SHP77 treated with DMSO at 0.1 percent for 48 hours (cell line): ENCODE measurements around the gene CCDC106.

Source experiments
- DNase-seq: peaks from one replicate; lab custom pipeline; 2025; lab: John Stamatoyannopoulos, UW

Gene CCDC106

DNA sequence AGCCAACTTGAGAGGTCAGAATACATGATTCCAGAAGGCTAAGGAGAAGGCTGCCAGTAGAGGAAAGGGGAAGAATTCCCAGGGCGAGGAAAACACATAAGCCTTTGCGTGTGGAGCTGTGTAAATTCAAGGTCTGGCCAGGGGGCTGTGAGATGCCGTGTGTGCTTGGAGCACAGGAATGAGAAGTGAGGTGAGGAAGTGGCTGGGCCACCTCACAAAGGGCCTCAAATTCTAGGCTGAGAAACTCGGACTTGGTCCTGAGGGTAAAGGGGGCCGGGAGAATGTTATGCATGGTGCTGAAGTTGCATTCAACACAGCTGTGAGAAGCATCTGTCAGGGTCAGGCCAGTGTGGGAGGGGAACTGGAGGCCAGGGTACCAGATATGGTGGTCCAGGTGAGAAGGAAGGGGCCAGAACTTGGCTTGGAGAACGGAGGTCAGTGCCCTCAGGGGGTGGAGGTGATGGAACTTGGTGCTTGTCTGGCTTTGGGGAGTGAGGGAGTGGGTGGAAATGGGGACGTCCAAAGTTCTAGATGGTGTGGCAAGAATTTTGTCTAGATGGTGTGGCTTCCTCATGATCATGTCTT, 12.1 kb upstream of the CCDC106 start:
- DNase-seq, result no peak

DNA sequence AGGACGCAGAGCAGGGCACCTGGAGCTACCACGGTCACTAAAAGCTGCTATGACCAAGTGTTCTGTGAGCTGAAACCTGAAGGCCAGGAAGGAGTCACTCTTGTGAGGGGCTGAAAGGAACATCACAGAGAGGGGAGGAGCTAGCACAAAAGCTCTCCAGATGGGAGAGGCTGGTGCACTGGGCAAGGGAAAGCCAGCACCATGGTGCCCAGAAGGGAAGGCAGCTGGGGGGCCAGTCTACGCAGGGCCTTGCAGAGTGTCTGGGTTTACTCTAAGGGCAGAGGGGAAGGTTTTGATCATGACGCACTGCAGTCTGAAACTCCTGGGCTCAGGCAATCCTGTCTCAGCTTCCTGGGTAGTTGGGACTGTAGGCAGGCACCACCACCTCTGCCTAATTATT, 11.3 kb upstream of the CCDC106 start:
- DNase-seq, result no peak

DNA sequence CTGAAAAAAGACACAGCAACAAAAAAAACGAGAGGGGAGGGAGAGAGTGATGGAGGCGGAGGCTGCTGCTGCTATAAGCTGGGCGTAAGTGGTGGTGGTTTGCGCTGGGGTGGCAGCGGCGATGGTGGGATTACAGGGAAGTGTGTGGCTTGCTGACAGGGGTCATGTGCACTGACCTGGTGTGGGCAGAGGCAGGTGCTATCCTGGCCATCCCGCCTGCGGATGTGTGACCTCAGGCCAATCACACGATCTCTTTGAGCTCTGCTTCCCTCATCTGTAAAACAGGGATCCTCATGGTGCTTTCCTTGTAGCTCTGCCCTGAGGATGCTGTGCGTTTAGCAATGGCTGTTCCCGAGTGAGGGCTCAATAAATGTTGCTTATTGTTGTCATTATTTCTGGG, 10.5 kb upstream of the CCDC106 start:
- no peak for DNase-seq

DNA sequence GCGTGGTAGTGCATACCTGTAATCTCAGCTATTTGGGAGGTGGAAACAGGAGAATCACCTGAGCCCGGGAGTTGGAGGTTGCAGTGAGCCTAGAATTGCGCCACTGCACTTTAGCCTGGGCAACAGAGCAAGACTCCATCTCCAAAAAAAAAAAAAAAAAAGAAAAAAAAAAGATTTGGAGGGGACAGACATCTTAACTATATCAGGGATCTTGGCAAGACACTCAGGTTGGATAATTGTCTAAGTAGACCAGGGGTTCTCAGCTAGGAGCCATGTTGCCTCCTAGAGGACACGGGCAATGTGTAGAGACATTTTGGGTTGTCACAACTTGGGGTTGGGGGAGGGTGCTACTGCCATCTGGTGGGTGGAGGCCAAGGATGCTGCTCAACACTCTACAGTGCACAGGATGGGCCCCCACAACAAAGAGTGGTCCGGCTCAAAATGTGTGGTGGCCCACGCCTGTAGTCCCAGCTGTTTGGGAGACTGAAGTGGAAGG, 9.1 kb upstream of the CCDC106 start:
- peak; percentile 17 for DNase-seq

DNA sequence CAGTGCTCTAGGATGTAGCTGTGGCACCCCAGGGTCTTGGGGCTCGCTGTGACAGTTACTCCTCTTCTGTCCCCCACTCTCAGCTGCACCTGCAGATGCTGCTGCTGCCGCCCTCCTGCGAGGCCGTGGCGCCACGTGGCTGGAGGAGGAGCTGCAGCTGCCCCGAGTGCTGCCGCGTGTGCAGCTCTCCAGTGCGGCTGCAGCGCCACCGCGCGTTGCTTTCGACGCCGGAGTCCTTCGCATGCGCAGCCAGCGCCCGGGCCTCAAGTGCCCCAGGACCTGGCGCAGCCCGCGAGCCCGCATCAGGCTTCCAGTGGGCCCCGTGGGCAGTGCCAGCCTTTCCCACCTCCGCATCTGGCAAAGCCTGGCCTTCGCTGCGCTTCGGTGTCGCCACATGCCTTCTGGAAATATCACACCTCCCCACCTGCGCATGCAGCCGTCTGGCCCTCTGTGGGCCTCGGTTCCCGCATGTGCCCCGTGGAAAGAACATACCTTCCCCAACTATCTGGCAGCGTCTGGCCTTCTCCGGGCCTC, 7.9 kb upstream of the CCDC106 start:
- no peak for DNase-seq

DNA sequence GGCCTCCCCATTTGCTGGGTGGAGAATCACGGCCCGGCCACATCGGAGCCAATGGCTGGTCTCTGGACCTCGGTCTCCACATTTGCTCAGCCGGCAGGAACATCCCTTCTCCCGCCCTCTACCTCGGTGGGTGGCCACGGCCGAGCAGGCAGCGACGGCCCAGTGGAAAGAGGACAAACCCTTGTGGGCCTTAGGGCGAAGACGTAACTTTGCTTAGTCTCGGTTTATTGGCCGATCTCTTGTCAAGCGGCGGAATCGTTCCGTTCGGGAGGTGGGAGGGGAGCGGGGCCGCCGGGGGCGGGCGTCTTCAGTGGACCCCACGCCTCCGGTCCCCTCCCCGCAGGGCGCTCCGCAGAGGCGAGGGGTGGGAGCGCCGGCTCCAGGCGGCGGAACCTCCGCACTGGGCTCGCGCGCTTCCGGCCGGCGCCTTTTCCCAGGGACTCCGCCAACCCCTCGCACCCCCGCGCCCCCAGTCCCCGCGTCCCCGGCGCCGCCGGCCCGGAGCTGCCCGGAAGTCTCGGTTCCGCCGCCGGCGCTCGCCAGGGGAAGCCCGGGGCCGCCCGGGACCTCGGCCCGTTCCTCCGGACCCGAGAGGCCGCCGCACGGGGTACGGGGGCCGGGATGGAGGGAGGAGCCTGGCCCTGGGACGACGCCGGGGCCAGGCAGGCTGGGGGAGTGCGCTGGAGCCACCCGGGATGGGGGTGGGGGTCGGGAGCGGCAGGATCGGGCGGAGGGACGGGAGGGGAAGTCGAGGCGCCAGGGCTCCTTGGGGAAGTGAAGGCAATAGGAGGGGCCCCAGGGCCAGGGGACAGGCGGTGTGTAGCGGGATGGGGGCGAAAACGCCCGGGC, 7.2 kb upstream of the CCDC106 start, which contains the start of gene ZNF580:
Gene ZNF580 (plus strand): TSS at position 426 of the 849 bp plus-strand sequence. CDS start 1,507 bp downstream, outside the sequence.
- peak; percentile 24 for DNase-seq

DNA sequence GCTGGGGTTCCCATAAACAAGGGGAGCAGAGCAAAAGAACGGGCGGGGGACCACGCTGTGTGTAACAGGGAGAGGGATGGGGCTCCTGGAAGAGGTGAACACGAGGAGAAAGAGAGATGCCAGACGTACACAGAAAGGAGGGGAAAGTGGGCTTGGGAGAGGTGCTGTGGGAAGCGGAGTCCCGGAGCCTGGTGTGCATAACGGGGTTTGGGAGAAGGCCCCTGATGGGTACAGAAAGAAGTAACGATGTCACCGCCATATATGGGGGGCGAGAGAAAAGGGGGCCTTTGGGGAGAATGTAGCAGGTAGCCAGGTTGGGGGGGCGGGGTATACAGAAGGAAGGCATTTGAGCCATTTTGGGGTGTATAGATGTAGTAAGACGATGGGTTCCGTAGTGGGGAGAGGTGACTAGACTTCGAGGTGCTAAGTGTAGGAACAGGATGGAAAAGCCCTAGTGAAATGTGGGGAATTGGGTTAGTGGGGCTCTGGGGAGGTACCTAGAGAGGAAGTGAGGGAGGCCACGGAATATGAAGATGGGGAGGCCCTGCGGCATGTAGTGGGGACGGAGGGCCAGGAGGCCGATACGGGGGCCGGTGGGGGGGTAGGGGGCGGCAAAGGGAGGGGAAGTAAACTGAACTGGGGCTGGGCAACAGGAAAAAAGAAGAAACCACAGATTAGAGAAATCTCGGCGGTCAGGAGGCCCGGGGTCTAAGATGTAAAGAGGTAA, 6.4 kb upstream of the CCDC106 start:
- DNase-seq, result no peak

DNA sequence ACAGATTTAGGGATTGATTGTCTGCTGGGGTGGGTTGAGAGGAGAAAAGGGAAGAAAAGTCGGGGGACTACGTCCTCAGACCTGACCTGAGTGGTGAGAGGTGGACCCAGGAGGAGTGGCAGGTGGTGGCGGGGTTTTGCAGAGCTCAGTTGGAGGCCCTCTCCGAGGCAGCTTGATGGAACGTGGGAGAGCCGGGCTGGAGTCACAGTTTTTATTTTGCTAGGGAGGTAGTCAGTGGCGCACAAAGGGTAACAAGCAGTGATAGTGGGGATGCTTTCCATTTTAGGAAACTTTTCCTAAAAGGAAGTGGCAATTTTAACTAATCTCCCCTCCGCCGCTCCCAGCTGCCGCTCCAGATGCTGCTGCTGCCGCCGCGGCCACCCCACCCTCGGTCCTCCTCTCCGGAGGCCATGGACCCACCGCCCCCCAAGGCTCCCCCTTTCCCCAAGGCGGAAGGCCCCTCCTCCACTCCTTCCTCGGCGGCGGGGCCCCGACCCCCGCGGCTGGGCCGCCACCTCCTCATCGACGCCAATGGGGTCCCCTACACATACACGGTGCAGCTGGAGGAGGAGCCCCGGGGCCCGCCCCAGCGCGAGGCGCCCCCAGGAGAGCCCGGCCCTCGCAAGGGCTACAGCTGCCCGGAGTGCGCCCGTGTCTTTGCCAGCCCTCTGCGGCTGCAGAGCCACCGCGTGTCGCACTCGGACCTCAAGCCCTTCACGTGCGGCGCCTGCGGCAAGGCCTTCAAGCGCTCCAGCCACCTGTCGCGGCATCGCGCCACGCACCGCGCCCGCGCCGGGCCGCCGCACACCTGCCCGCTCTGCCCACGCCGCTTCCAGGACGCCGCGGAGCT, 5.6 kb upstream of the CCDC106 start:
- DNase-seq, result no peak

DNA sequence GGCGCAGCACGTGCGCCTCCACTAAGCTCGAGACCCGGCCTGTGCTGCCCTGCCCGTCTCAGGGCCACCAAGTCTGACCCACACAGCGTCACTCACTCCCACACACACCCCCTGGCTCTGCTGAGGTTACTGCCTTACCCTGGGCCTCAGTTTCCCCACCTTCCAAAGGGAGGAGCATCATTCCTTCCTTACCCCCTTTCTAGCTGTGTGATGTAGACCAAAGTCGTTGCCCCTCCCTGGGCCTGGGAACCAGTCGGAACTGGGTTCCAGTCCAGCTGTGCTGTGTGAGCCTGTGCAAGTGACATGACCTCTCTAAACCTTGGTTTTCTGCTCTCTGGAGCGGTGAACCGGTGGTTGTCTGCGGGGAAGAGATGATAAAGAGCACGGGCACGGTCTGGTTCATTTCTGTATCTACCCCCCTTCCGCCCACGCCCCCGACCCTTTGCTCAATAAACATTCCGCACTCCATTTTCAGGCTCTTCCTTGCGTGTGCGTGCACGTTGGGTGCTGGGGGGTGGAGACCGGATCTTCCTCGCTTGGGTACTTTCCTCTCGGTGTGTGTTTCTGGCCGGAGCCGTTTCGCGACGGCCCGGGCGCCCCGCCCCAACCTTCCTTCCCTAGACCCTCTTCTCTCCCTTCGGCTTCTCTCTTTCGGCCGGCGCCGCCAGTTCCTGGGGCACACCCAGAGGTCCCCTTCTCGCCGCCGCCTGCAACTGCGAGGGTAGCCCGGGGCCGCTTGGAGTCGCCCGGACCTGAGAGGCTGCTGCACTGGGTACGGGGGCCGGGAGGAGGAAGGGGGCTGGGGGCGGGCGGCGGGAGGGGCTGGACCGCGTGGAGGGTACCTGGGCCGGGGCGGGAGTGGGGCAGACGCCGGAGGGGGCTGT, 4.8 kb upstream of the CCDC106 start, which contains the start of gene ZNF581:
Gene ZNF581 (plus strand): TSS at position 647 of the 884 bp plus-strand sequence. CDS start 923 bp downstream, outside the sequence.
- peak; percentile 59 for DNase-seq

DNA sequence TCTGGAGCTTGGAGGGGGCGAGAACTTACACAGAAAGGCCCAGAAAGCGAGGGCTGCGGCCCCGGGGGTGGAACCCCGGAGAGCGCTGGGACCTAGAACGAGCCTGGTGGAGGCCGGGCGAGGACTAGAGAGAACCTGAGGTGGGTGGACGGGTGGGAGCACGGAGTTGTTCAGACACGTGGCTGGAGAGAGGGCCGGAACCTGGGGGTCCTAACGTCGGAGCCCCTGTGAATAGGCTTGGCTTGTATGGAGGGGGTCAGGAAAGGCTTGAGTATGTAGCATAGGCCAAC, 4.2 kb upstream of the CCDC106 start:
- no peak for DNase-seq

DNA sequence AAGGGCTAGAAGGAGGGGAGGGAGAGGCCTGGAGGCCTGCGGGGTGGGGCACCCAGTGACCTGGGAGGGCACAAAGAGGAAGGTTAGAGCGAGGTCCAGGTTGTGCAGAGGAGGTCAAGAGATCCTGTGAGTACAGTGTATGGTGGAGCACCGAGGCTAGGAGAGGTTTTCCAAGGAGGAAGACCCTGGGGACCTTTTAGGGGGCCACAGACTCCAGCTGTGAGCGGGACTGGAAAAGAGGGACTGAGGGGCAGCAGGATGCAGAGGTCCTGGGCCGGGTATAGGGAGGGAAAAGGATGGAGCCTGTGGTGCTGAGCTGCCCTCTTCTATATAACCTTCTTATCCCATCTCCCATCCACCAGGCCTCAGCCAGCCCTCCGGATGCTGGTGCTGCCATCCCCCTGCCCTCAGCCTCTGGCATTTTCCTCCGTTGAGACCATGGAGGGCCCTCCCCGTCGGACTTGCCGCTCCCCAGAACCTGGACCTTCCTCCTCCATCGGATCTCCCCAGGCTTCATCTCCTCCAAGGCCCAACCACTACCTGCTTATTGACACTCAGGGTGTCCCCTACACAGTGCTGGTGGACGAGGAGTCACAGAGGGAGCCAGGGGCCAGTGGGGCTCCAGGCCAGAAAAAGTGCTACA, 3.7 kb upstream of the CCDC106 start:
- DNase-seq, result no peak

DNA sequence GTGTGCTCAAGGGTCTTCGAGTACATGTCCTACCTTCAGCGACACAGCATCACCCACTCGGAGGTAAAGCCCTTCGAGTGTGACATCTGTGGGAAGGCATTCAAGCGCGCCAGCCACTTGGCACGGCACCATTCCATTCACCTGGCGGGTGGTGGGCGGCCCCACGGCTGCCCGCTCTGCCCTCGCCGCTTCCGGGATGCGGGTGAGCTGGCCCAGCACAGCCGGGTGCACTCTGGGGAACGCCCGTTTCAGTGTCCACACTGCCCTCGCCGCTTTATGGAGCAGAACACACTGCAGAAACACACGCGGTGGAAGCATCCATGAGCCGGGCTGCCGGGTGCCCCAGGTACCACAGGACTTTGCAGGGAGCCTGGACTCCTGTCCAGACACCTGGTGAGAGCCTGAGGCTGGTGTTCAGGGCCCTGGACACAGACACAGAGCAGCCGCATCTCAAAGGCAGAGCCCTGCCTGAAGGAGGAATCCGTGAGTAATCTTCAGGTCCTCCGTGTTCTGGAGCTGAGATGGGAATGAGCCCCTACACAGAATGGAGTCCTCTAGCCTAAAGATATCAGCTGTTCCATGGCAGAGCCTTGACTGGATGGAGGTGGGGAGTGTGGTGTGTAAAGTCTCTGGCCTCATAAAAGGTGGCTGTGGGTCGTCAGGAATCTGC, 3.0 kb upstream of the CCDC106 start:
- no peak for DNase-seq

DNA sequence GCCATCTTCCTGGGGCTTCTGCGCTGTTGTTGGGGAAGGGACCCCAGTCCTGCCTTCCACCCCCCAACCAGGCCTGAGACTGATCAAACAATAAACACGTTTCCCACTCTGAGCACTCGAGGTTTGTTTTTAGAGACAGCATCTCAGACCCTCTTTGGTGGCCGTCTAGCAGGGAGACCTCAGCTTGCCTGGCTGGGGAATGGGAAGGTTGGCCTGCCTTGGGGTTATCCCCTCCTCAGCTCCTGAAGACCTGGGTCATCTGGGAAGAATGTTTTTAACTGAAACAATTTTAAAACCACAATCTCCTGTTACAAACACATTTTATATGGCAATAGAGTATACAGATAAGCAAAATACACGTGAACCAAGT, 2.5 kb upstream of the CCDC106 start:
- DNase-seq, result no peak

DNA sequence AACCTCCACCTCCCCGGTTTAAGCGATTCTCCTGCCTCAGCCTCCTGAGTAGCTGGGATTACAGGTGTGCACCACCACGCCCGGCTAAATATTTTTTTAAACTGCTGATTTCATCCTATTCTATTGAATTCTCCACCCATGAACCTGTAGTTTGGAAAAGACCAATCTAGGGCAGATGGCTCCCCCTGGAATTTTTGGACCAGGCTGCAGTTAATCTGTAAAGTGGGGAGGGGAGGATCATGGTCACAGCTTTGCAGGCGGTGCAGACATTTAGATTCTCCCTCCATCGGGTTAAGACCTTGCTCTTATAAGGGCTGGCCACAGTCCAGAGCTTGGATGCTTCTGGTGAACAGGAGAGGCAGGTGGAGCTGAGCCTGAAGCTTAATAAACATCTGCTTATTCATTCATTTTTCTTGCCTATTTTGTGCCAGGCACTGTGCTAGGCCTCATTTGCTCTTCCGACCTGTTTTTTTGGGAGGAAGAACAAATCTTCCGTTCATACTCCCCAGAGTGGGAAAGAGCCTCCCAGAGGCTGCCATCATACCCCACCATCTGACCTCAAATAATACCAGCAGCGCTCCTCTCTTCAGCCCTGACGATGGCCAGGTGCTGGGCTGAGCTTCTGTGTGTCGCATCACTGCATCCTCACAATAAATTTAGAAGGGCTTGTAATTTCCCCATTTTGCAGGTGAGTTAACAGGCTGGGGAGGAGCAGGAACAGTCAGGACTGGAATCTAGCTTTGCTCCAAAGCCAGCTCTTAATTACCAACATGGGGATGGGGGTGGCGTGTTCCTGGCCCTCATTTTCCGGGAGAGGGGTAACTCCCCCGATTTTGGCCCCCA, 902 bp upstream of the CCDC106 start:
- DNase-seq, result no peak

DNA sequence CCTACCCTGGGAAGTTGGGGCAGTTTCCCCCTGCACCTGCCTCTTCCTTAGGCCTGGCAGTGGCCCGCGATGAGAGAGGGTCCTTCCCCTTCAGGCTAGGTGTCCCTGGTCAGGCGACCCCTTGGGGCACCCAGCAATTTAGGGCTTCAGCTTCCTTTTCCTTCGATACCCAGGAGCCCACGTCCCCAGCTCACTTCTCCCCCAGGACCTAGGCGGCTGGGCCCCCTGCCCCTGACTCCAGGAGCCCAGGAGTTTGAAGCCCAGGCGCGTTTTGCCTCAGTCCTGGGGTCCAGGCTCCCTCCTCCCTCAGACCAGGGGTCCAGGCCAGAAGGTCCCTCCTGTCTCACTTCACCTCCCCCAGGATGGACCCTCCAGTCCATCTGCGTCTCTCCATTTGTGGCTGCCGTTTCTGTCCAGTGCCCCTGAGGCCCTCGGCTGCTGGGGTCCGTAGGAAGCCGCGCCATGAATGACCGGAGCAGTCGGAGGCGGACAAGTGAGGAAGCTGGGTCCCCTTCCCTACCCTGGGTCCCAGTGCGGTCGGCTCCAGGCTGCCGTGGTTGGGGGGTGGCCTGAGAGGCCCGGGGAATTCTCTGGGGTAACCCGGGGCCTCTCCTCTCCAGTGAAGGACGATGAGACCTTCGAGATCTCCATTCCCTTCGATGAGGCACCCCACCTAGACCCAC, 714 bp downstream of the CCDC106 start:
- no peak for DNase-seq

DNA sequence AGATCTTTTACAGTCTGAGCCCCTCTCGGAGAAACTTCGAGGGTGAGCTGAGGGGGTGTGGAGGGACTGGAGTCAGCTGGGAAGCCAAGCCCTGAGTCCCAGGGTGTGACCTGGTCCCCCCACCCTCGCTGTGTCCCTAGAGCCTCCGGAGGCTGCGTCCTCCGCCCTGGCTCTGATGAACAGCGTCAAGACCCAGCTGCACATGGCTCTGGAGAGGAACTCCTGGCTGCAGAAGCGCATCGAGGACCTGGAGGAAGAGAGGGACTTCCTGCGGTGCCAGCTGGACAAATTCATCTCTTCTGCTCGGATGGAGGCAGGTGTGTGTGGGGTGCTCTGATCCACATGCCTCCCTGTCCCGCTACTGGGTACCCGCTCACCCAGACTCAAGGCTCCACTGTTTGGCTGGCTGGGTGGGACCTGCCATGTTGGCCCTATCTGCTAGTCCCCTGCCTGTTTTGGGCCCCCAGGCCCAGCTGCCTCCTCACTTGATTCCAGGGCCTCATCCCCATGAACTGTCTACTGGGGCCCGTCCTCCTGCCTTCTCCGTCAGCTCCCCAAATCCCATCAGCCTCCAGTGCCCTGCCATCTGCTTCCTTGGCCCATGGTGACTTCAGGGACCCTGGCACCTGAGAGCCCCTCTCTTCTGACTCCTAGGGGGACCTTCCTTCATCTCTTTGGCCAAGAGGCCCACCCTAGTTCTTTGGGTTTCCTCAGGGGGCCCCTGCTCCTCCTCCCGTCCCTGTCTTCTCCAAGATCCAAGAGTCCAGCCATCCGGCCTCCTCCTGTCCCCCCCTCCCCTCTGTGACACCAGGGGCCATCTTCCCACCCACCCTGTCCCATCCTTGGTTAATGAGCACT, 1.5 kb downstream of the CCDC106 start:
- no peak for DNase-seq

DNA sequence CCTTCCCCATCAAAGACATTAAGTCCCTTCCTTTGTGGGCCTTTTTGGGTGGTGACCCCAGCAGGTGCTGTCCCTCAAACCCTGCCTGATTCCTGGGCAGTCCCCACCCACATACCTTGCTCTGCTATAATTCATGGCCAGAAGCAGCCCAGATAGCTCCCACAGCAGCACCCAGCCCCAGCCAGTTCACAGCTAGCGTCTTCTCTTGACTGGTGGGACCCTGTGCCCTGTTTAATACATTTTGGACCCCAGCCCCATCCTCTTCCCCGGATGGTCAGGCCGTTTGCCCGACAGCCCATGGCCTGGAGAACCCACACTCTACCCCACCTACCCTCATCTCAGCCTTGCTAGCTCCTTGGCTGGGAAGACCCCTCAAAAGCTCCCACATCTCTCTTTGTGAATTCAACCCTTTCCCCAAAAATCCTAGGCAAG, 2.1 kb downstream of the CCDC106 start:
- DNase-seq, result no peak
